ENCODE measurements around the gene AGXT2.

DNA sequence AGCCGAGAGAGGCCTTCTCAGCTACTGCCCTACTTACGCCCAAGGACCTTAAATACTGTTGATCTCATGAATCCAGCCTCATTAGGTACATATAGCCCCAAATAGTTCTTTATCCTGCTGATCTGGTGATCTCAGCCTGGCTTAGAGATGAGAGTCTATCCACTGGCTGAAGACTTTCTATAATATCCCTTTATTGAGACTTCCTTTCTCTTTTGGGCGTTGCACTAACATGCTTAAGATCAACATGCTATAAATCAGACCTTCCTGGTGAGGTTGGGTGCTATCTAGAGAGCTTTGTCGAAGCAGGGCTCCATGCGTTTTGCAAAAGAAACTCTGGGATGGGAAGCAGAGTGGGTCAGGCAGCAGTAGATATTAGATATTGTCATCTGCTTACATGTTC is 44.0 kb upstream of the AGXT2 start:
- TF ChIP-seq POLR2A (IDR thresholded peaks at IDR 0.05; ENCODE audit: insufficient read depth in 1 of 2, low read depth in 2 of 2, low read length in 2 of 2) = no peak
- TF ChIP-seq YY1 (IDR thresholded peaks at IDR 0.05; ENCODE audit: insufficient read depth, insufficient replicate concordance, low read depth, low read length) = no peak
- TF ChIP-seq STAG1 (CRISPR knock-in tag; IDR thresholded peaks at IDR 0.05) = no peak
- no peak for TF ChIP-seq TMF1 (CRISPR knock-in tag; IDR thresholded peaks at IDR 0.05; ENCODE audit: low read depth)
